PC-9 (cell line): ENCODE results near the gene NECTIN3. TPM values are rescaled to one million over a fixed set of nuclear protein-coding genes. Genes with fewer than 3 reads are reported as not detected.

ENCODE experiments used
- BruUV-seq: library from RNA; stranded (reverse); fragments of 400-500 nt; replicated peaks from 2 replicates; lab custom pipeline; 2021; lab: Mats Ljungman, UMichigan
- CTCF ChIA-PET: fragments of 300-600 bp; sonication (Branson Sonifier 250); formaldehyde crosslinking; loops from one replicate; lab custom pipeline; 2022; ENCODE audit warnings: antibody characterized with exemption; lab: Charles Lee
- POLR2A ChIA-PET: fragments of 300-600 bp; sonication (Branson Sonifier 250); formaldehyde crosslinking; loops from one replicate; lab custom pipeline; 2022; ENCODE audit warnings: antibody characterized with exemption; ENCODE audit not compliant: unreplicated experiment; lab: Charles Lee
- DNase-seq, 2 experiments: peaks; one replicate each; pipeline versions ENCODE4 v3.0.0 to v3.0.0-alpha.2; 2015 to 2022; ENCODE audit warnings: mixed read lengths in 1 of 2
- H2AFZ ChIP-seq: fragments of 200-600 bp; sonication (generic); 2 replicates; pipeline ENCODE4 v1.8.1; 2017; ENCODE audit warnings: antibody characterized with exemption
- H3F3A ChIP-seq: fragments of 200-600 bp; sonication (generic); 2 replicates; pipeline ENCODE4 v1.8.1; 2017; ENCODE audit warnings: antibody characterized with exemption, mild to moderate bottlenecking, low read depth; ENCODE audit not compliant: insufficient read depth
- H3K27ac ChIP-seq: fragments of 200-600 bp; sonication (generic); 2 replicates; pipeline ENCODE4 v1.6.1; 2016; ENCODE audit warnings: mixed run types
- H3K27me3 ChIP-seq: fragments of 200-600 bp; sonication (generic); 2 replicates; pipeline ENCODE4 v1.6.1; 2016; ENCODE audit warnings: low read depth, mixed run types; ENCODE audit not compliant: insufficient read depth
- H3K36me3 ChIP-seq: fragments of 200-600 bp; sonication (generic); 2 replicates; pipeline ENCODE4 v1.6.1; 2016; ENCODE audit warnings: low read depth, mixed run types
- H3K4me1 ChIP-seq: fragments of 200-600 bp; sonication (generic); replicated peaks from 2 replicates; pipeline ENCODE4 v1.6.1; 2016; ENCODE audit warnings: mixed run types; ENCODE audit not compliant: insufficient read depth
- H3K4me2 ChIP-seq: fragments of 200-600 bp; sonication (generic); 2 replicates; pipeline ENCODE4 v1.6.1; 2017; ENCODE audit warnings: mixed run types
- H3K4me3 ChIP-seq: fragments of 200-600 bp; sonication (generic); 2 replicates; pipeline ENCODE4 v1.6.1; 2016; ENCODE audit warnings: mixed run types
- H3K79me2 ChIP-seq: fragments of 200-600 bp; sonication (generic); 2 replicates; pipeline ENCODE4 v1.6.1; 2017; ENCODE audit warnings: low read depth, mixed run types
- H3K9me2 ChIP-seq: fragments of 200-600 bp; sonication (generic); 2 replicates; pipeline ENCODE4 v1.8.1; 2017; ENCODE audit warnings: mild to moderate bottlenecking; ENCODE audit not compliant: insufficient read depth
- H3K9me3 ChIP-seq: fragments of 200-600 bp; sonication (generic); 2 replicates; pipeline ENCODE4 v1.8.1; 2016; ENCODE audit warnings: low read depth; ENCODE audit not compliant: insufficient read depth
- H4K20me1 ChIP-seq: fragments of 200-600 bp; sonication (generic); 2 replicates; pipeline ENCODE4 v1.8.1; 2017; ENCODE audit not compliant: insufficient read depth
- EZH2 ChIP-seq: fragments of 200-600 bp; sonication (generic); IDR thresholded peaks from 2 replicates; pipeline ENCODE4 v1.8.0; 2017; ENCODE audit warnings: antibody characterized with exemption, low read depth
- intact Hi-C: fragments of 100-400 bp; cut with micrococcal nuclease; formaldehyde crosslinking; loops from one replicate; pipeline ENCODE4 v1.10.0; 2022; ENCODE audit not compliant: unreplicated experiment
- total RNA-seq: library from RNA; stranded (reverse); gene quantifications from 2 replicates; pipeline ENCODE4 v1.2.3, GENCODE V29; 2021
- TF ChIP-seq, protein P1 (sequence below): fragments of 200-600 bp; sonication (generic); conservative IDR thresholded peaks from 2 replicates; pipeline ENCODE4 v1.6.1; 2017; ENCODE audit warnings: mixed run types, antibody characterized with exemption, mild to moderate bottlenecking, moderate library complexity

The NECTIN3 gene
- total RNA-seq, 1 experiment from 2014 or later = 11.9 TPM

DNA sequence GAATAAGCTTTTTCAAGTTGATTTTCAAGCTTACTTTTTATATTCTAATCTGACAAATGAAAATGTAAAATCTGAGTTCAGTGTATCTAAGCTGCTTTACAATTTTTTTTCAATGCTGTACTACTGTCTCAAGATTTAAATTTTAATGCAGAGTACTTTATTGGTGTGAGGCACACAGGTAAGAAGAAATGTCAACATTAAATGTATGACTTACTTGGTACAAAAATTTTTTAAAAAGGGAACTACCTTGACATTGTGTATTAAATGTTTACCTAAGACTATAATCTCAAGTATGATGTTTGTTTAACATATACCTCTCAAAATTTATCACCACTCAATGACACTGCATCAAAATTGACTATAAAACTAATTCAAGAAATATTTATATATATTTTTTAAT, 62.7 kb downstream of the NECTIN3 start:
- no TSS peak for BruUV-seq
- H3F3A ChIP-seq = no peaks in the 10 kb centered on the region
- H3K9me2 ChIP-seq = no peaks in the 10 kb centered on the region
- no peaks in the 10 kb centered on the region for H3K9me3 ChIP-seq
- no peak for DNase-seq
- ChIA-PET CTCF (no interaction called here), POLR2A (interaction anchor here (0.6 kb wide), 1 partner anchor 761 kb away, joined by 4 read pairs; no protein-coding TSS in a partner anchor)
- H3K36me3 ChIP-seq = no peaks in the 10 kb centered on the region
- no peaks in the 10 kb centered on the region for H3K27me3 ChIP-seq
- no peak for TF ChIP-seq EZH2
- TF ChIP-seq, protein P1, sequence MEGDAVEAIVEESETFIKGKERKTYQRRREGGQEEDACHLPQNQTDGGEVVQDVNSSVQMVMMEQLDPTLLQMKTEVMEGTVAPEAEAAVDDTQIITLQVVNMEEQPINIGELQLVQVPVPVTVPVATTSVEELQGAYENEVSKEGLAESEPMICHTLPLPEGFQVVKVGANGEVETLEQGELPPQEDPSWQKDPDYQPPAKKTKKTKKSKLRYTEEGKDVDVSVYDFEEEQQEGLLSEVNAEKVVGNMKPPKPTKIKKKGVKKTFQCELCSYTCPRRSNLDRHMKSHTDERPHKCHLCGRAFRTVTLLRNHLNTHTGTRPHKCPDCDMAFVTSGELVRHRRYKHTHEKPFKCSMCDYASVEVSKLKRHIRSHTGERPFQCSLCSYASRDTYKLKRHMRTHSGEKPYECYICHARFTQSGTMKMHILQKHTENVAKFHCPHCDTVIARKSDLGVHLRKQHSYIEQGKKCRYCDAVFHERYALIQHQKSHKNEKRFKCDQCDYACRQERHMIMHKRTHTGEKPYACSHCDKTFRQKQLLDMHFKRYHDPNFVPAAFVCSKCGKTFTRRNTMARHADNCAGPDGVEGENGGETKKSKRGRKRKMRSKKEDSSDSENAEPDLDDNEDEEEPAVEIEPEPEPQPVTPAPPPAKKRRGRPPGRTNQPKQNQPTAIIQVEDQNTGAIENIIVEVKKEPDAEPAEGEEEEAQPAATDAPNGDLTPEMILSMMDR = no peak
- H3K4me1 ChIP-seq = no peaks in the 10 kb centered on the region
- H3K4me3 ChIP-seq = no peak overlapping the region
- H3K79me2 ChIP-seq = no peaks in the 10 kb centered on the region
- H2AFZ ChIP-seq = no peak overlapping the region
- no peak overlapping the region for H3K27ac ChIP-seq
- H4K20me1 ChIP-seq = no peaks in the 10 kb centered on the region
- H3K4me2 ChIP-seq = no peak overlapping the region
- intact Hi-C loops = no loop called here

DNA sequence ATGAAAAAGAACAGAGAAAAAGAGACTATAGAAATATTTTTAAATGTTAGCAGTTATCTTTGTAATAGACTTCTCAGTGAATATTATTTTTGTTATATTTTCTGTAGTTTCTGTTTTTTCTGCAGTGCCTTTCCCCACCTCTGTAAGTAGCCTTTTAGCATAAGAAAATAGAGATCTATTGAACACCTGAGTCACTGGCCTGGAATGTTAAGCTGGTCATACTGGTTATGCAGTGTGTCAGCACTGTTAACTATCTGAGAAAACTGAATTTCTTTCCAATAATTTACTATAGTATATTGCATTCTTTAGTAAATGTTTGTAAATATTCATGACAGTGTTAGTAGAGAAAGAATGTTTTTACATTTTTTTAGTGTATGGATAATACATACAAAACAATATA, 79.8 kb downstream of the NECTIN3 start:
- H3K4me1 ChIP-seq = peaks cover 22% of the 10 kb centered on the region
- H3K36me3 ChIP-seq = no peaks in the 10 kb centered on the region
- H3K4me2 ChIP-seq = peak overlapping the region; percentile 11
- no peak overlapping the region for H2AFZ ChIP-seq
- H3K27ac ChIP-seq = no peak overlapping the region
- CTCF ChIA-PET = no interaction called here
- no peak overlapping the region for H3K4me3 ChIP-seq
- H3K9me3 ChIP-seq = no peaks in the 10 kb centered on the region
- no TSS peak for BruUV-seq
- DNase-seq = peak; percentile 56 to 86
- H3K9me2 ChIP-seq = no peaks in the 10 kb centered on the region
- H3F3A ChIP-seq = no peaks in the 10 kb centered on the region
- H4K20me1 ChIP-seq = no peaks in the 10 kb centered on the region
- POLR2A ChIA-PET = no interaction called here
- no peaks in the 10 kb centered on the region for H3K79me2 ChIP-seq
- H3K27me3 ChIP-seq = no peaks in the 10 kb centered on the region
- TF ChIP-seq EZH2 = no peak
- TF ChIP-seq, protein P1 = no peak
- intact Hi-C loops = no loop called here

DNA sequence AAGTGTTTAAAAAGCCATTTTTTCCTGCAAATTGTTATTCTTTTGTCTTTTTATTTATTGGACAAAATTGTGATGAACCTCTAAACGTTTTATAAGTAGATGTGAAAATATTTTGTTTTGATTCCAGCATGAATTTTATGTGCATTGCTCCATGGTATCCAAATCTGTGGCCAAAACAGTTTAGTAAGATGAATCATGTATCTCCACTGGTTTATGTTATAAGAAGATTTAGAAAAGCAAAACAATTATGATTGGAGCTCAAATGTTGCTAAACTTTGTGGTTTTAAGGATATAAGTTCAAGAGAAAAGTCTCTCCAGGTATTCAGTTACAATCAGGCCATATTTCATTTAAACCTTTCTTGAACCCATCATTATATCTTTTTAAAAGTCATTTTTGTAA, 80.9 kb downstream of the NECTIN3 start:
- no peaks in the 10 kb centered on the region for H4K20me1 ChIP-seq
- H3K79me2 ChIP-seq = no peaks in the 10 kb centered on the region
- H3K4me1 ChIP-seq = peaks cover 22% of the 10 kb centered on the region
- H3K36me3 ChIP-seq = no peaks in the 10 kb centered on the region
- TF ChIP-seq, protein P1 = no peak
- no peak overlapping the region for H2AFZ ChIP-seq
- no peaks in the 10 kb centered on the region for H3K27me3 ChIP-seq
- no TSS peak for BruUV-seq
- H3K9me2 ChIP-seq = no peaks in the 10 kb centered on the region
- CTCF ChIA-PET = no interaction called here
- POLR2A ChIA-PET = no interaction called here
- intact Hi-C loops = no loop called here
- no peaks in the 10 kb centered on the region for H3K9me3 ChIP-seq
- DNase-seq = no peak
- no peak overlapping the region for H3K4me3 ChIP-seq
- H3F3A ChIP-seq = no peaks in the 10 kb centered on the region
- no peak overlapping the region for H3K4me2 ChIP-seq
- H3K27ac ChIP-seq = no peak overlapping the region
